Endodermal cell (in vitro differentiated cells): ENCODE results near the gene DNAJB14. TPM values are rescaled to one million over a fixed set of nuclear protein-coding genes. Genes with fewer than 3 reads are reported as not detected.

Experiments used
- DNase-seq: peaks from one replicate; pipeline ENCODE4 v3.0.0-alpha.2; 2017
- H3K27ac ChIP-seq: 2 replicates; pipeline ENCODE4 v1.5.1; 2013; ENCODE audit warnings: mild to moderate bottlenecking, low read depth, low read length, moderate library complexity
- H3K27me3 ChIP-seq: 2 replicates; pipeline ENCODE4 v1.6.1; 2013; ENCODE audit warnings: mild to moderate bottlenecking, low read length, moderate library complexity; ENCODE audit not compliant: insufficient read depth, control insufficient read depth, poor library complexity, severe bottlenecking
- H3K36me3 ChIP-seq: 2 replicates; pipeline ENCODE4 v1.7.0; 2013; ENCODE audit warnings: mild to moderate bottlenecking, low read length, moderate library complexity; ENCODE audit not compliant: control insufficient read depth, insufficient read depth
- H3K4me1 ChIP-seq: one replicate; pipeline ENCODE4 v1.7.0; 2013; ENCODE audit warnings: low read length; ENCODE audit not compliant: control insufficient read depth, insufficient read depth
- H3K4me3 ChIP-seq: 2 replicates; pipeline ENCODE4 v1.5.1; 2013; ENCODE audit warnings: mild to moderate bottlenecking, low read length, moderate library complexity
- H3K9ac ChIP-seq: 2 replicates; pipeline ENCODE4 v1.6.1; 2013; ENCODE audit warnings: mild to moderate bottlenecking, low read length, moderate library complexity; ENCODE audit not compliant: poor library complexity, severe bottlenecking; ENCODE audit errors: extremely low read depth
- H3K9me3 ChIP-seq: 2 replicates; pipeline ENCODE4 v1.6.1; 2013; ENCODE audit warnings: mild to moderate bottlenecking, low read length, moderate library complexity; ENCODE audit not compliant: control insufficient read depth
- H3K27ac Mint-ChIP-seq: 2 replicates; pipeline ENCODE4 v1.8.0; 2020; ENCODE audit warnings: mixed read lengths
- H3K27me3 Mint-ChIP-seq: 2 replicates; pipeline ENCODE4 v1.8.0; 2021; ENCODE audit warnings: mild to moderate bottlenecking, mixed read lengths; ENCODE audit not compliant: insufficient read depth
- H3K36me3 Mint-ChIP-seq: 2 replicates; pipeline ENCODE4 v1.8.0; 2020; ENCODE audit warnings: low read depth, mixed read lengths
- H3K4me1 Mint-ChIP-seq: 2 replicates; pipeline ENCODE4 v1.8.0; 2020; ENCODE audit warnings: mixed read lengths
- H3K4me3 Mint-ChIP-seq: 2 replicates; pipeline ENCODE4 v1.8.0; 2020; ENCODE audit warnings: mild to moderate bottlenecking, moderate library complexity, mixed read lengths
- H3K9me3 Mint-ChIP-seq: 2 replicates; pipeline ENCODE4 v1.8.0; 2020; ENCODE audit warnings: mild to moderate bottlenecking, mixed read lengths
- CTCF ChIP-seq: fragments of 200-600 bp; sonication (generic); conservative IDR thresholded peaks from 2 replicates; pipeline ENCODE4 v1.5.0; 2021; ENCODE audit warnings: antibody characterized with exemption, mild to moderate bottlenecking
- WGBS, 2 experiments: methylation state at CpG; one replicate each; pipeline versions ENCODE4 v1.1.5 to v1.1.7; 2013; ENCODE audit warnings: missing lambda C conversion rate in 2 of 2, mixed read lengths in 1 of 2; ENCODE audit not compliant: insufficient coverage in 1 of 2, insufficient read length in 1 of 2; 5-methylcytosine and 5-hydroxymethylcytosine counted together
- total RNA-seq, 2 donors: library from RNA; stranded (reverse); fragmentation: NEBNext Ultra II Directional in 1 of 2; extraction: Animal tissue kit (Norgen Biotek cat#: 25700) in 1 of 2; gene quantifications; 2 replicates in 1 of 2; 3 replicates in 1 of 2; pipeline ENCODE4 v1.2.1, GENCODE V29; 2021

DNAJB14 gene
- total RNA-seq, 2 donors from 2014 or later, result 50.3 to 62.5 TPM

DNA sequence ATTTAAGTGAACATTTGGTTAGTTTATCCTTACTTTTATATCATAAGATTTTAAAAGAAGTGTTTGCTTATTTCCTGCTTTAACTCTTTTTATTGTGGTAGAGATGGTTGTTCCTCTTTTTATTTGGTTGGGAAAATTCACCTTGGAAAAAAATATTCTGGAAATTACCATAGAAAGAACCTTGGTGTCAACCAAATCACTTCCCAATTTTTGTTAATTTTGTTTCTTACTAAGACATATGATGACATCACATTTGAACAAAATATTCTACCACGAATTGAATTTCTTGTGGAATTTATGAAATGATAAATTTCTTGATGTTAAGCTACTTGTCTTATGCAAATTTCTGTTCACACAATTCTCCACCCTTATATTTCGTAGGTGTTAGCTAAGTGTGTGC, 85.9 kb downstream of the DNAJB14 start:
- H3K36me3 Mint-ChIP-seq, result no peaks in the 10 kb centered on the region
- peaks cover 3% of the 10 kb centered on the region for H3K27me3 Mint-ChIP-seq
- Histone ChIP-seq H3K4me3 (no peak overlapping the region), H3K27me3 (no peaks in the 10 kb centered on the region), H3K4me1 (no peaks in the 10 kb centered on the region), H3K9ac (no peak overlapping the region), H3K27ac (no peak overlapping the region), H3K9me3 (no peaks in the 10 kb centered on the region), H3K36me3 (no peaks in the 10 kb centered on the region)
- DNase-seq, result no peak
- TF ChIP-seq CTCF, result no peak
- WGBS, 2 experiments, result 86% methylated on average over 1 of the region's 2 CpGs; no CpG with 5 or more reads in 1 of the 2 experiments
- H3K9me3 Mint-ChIP-seq, result no peaks in the 10 kb centered on the region
- H3K4me3 Mint-ChIP-seq, result no peak overlapping the region
- no peak overlapping the region for H3K27ac Mint-ChIP-seq
- H3K4me1 Mint-ChIP-seq, result peaks cover 2% of the 10 kb centered on the region

DNA sequence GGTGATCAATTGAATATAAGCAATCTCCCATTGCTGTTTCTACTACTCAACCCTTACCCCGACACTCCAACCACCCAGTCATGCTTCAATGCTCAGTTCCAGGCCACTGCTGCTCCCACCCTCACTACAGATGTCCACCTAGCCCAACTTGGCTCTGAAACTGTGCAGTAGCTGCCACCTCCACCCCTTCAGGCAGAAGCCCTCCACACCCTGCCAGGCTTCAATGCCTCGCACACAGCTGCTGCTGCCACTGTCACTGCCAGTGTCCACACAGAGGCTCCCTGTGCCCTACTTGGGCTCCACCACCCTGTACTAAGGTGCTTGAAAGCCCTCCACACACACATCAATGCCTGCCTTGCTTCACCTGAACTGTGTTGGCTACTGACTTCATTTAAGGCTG, 86.8 kb downstream of the DNAJB14 start:
- Histone ChIP-seq H3K9me3 (no peaks in the 10 kb centered on the region), H3K9ac (no peak overlapping the region), H3K27ac (no peak overlapping the region), H3K4me3 (no peak overlapping the region), H3K27me3 (no peaks in the 10 kb centered on the region), H3K36me3 (no peaks in the 10 kb centered on the region), H3K4me1 (no peaks in the 10 kb centered on the region)
- peaks cover 3% of the 10 kb centered on the region for H3K27me3 Mint-ChIP-seq
- H3K9me3 Mint-ChIP-seq, result no peaks in the 10 kb centered on the region
- no peaks in the 10 kb centered on the region for H3K36me3 Mint-ChIP-seq
- no peak overlapping the region for H3K27ac Mint-ChIP-seq
- 88 to 100% methylated on average over 1 to 2 of the region's 2 CpGs for WGBS, 2 experiments
- no peak for TF ChIP-seq CTCF
- DNase-seq, result no peak
- H3K4me3 Mint-ChIP-seq, result no peak overlapping the region
- peaks cover 2% of the 10 kb centered on the region for H3K4me1 Mint-ChIP-seq

GRCh38 chr4:99857307-99857706, 89.1 kb downstream of the DNAJB14 start:
- Mint-ChIP-seq H3K4me3 (no peak overlapping the region), H3K4me1 (no peaks in the 10 kb centered on the region), H3K27me3 (peaks cover 3% of the 10 kb centered on the region), H3K9me3 (no peaks in the 10 kb centered on the region), H3K27ac (no peak overlapping the region), H3K36me3 (no peaks in the 10 kb centered on the region)
- no peak for TF ChIP-seq CTCF
- Histone ChIP-seq H3K27me3 (no peaks in the 10 kb centered on the region), H3K4me1 (no peaks in the 10 kb centered on the region), H3K4me3 (no peak overlapping the region), H3K9me3 (no peaks in the 10 kb centered on the region), H3K36me3 (no peaks in the 10 kb centered on the region), H3K9ac (no peak overlapping the region), H3K27ac (no peak overlapping the region)
- no peak for DNase-seq
- WGBS, 2 experiments, result 89 to 90% methylated on average over 2 to 3 of the region's 3 CpGs
